Endometrial microvascular endothelial cells (primary cell): ENCODE measurements around the gene HEATR5A. TPM values are rescaled to one million over a fixed set of nuclear protein-coding genes. Genes with fewer than 3 reads are reported as not detected.
"Not testable (repeated sequence)": the region's sequence is repeated elsewhere in the genome, so short reads cannot be mapped to it uniquely, and the experiment has no call there.

ENCODE experiments used
- in situ Hi-C: cut with HindIII; loops from 2 replicates; pipeline ENCODE4 v1.10.0; 2017; ENCODE audit warnings: low sequenced_read_pairs, low pct_unique_long_range_greater_than_20kb; ENCODE audit errors: inconsistent ontology term
- total RNA-seq: library from RNA; depleted of rRNA; stranded (reverse); fragments of >200 nt; gene quantifications from one replicate; pipeline ENCODE4 v1.2.3, GENCODE V29; 2015; ENCODE audit errors: inconsistent ontology term

Gene HEATR5A
- total RNA-seq: 18.6 TPM

DNA sequence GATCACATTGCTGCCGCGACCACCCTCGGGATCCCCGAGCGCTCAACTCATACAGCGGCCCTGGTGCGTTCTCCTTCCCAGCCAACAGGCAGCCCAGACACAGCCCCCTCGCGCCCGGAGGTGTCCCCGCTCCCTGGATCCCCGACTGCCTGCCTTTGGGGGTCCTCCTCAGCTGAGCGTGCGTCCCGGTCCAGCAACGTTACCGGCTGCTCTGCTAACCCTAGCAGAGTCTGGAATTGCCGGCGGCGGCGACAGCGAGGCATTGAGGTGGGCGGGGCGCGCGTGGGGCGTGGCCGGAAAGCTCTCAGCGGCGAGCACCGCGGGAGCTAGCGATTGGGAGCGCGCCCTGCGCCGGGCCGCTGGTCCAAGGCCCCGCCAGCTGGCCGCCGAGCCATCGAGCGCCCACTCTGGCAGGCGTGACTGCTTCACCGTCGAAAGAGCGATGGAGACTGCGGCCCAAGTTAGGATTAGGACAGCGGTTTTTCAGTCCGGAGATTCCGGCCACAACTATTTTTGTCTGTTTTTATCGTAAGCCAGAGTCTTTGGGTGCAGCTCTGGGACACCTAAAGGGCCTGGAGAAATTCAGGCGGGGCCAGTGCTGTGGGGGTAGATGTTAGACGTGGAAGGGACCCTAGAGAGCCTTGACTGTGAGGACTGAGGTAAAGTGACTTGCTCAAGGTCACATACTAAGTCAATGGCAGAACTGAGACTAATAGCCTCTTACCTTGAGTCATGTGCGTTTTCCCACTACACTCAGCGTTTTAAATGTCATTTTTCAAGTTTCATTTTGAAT, at the start of gene HEATR5A:
HEATR5A (minus strand) TSS at position 232 of the 793 bp plus-strand sequence. CDS start 17,575 bp downstream, outside the sequence.
- in situ Hi-C loops: no loop called here

DNA sequence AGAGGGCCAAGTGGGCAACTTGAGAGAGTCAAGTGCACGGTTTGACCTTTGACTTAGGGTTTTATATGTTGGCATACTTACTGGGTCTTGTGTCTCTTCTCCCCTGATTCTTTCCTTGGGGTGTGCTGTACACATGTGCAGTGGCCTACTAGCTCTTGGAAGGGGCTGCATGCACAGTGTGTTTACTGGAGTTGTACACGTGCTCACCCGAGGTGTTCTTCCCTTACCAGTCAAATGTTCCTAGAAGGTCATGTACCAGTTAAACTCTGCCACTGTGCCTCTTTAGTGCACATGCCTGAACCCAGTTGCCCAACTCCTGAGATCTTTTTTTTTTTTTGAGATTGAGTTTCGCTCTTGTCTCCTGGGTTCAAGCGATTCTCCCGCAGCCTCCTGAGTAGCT, 46.2 kb upstream of the HEATR5A start:
- in situ Hi-C loops: no loop called here

DNA sequence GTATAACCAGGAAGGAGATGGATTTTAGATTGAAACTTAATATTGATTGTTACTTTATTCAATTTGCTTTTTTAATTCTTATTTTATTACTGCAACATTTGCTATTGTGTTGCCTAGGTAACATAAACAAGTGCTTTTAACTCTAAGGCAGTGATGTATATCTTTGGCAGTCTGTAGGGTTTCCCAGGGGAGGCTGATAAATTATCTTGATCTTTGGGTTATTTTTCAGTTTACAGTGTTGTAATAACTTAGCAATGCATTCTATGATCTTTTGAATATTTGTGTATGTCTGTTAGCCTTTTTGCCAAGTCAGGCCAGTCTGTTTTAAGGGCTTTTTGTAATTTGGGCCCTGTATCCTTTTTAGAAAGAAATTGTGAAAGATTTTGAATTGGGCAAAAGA, 44.8 kb upstream of the HEATR5A start:
- in situ Hi-C loops: no loop called here

- in situ Hi-C loops: not testable (repeated sequence)
Measured at GRCh38 chr14:31462450-31462849, 42.1 kb upstream of the HEATR5A start.

DNA sequence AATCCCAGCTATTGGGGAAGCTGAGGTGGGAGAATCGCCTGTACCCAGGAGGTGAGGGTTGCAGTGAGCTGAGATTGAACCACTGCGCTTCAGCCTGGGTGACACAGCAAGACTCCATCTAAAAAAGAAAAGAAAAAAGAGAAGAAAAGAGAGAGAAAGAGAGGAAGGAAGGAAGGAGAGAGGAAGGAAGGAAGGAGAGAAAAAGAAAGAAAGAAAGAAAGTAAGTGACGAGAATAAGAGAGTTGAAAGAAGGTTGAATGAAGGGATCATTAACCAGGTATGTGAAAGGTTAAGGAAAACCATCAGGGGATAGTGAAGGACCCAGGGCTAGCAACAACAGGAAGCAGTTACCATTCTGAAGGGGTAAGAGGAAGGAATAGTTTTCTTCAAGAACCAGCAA, 41.2 kb upstream of the HEATR5A start:
- in situ Hi-C loops: no loop called here

DNA sequence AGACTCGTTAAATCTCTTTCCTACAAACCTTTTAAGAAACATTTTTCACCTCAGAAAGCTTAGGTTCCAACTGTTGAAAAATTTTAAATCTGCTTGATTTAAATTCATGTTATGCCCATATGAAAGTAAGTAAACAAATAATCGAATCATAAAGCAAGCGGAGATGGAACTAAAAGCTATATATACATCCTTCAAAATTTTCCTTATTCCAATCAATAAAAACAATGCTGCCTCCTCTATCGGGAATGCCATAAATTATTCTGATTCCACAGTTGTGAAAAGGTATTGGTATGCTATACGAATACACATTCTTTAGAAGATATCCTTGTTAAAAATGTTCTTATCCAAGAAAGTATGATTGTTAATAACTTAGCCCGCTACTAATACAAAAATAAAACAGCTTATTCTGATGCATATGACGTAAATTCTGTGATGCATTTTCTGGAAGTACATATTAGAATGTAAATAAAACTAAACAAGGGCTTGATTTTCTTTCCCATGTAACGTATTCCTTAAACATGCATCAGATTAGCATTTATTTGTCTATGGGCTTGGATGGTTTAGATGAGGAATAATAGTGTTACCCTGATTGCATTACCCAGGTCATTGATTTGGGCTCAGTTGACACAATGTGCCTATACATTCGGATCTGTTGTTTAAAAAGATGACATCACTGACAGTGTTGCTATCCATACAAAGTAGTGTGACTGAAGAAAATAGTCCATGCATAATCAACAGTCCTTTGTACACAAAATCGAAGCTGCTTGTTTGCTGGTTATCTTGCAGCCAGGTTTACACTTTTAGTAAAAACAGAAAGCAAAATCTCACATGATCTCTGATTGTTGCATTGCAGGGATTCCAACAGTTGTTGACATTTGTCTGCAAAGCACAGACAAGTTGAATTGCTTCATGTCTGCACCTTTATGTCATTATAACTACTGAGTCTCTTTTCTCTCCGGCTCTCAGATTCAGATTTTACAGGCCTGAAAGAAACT, 37.6 kb upstream of the HEATR5A start:
- in situ Hi-C loops: no loop called here

- in situ Hi-C loops: no loop called here
Measured at GRCh38 chr14:31456841-31457664, 36.7 kb upstream of the HEATR5A start, which contains the start of gene DTD2. Gene DTD2, minus strand, starts transcription at chr14:31457506. Its CDS starts 113 bp downstream, at chr14:31457393.

DNA sequence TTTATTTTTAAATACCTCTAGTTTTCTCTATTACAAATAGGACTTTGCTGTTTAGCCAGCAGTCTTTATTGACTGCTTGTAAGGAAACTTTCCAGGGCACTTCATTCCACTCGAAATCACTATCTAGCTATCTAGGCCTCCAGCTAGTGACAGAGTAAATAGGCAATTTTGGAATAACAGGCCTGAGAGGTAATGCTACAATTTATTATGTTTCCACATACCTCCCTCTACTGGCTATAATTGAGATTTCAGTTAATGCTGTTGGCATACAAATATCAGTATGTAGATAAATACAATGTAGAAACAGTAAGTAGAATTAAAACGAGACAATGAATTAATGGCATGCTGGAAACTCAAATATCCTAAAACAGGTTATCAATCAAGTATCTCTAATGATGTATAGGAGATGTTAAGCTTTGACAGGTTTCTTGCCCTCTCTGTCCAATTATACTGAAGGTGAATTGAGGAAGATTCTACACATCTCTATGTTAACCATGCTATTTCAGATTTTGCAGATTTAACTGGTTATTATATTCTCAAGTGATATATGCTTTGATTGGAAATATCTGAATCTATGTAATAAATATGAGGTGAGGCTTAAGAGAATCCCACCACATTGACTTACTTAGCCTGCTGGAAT, 29.7 kb upstream of the HEATR5A start:
- in situ Hi-C loops: no loop called here

DNA sequence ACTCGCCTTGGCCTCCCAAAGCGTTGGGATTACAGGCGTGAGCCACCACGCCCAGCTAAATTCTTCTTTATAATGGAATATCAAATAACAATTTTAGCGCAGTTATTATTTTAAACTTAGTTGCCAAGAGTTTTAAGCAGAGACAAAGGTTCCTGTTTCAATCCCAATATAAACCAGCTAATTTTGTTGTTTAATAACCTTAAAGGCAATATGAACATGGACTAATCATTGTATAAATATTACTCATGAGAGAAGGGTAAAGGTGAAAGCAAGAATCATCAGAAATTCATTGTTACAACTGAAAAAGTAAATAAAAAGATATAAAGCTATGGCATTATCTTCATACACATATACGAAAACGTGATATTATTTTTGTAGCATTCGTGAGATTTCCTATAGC, 28.8 kb upstream of the HEATR5A start:
- in situ Hi-C loops: no loop called here

- in situ Hi-C loops: no loop called here
Measured at GRCh38 chr14:31445703-31446102, 25.4 kb upstream of the HEATR5A start.

DNA sequence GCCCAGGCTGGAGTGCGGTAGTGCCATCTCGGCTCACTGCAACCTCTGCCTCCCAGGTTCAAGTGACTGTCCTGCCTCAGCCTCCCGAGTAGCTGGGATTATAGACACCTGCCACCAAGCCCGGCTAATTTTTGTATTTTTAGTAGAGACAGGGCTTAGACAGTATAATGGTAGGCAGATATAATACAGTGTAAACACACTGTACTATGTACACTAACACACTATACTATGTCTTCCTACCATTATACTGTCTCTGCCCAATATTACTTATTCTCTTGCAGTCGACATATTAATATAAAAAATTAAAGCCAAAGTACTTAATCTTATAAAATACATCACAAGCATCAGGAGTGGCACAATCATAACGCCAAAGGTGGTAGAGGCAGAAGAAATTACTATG, 21.9 kb upstream of the HEATR5A start:
- in situ Hi-C loops: no loop called here

GRCh38 chr14:31441273-31442111, 21.1 kb upstream of the HEATR5A start:
- in situ Hi-C loops: no loop called here

- in situ Hi-C loops: no loop called here
Measured at GRCh38 chr14:31440280-31440679, 19.9 kb upstream of the HEATR5A start.

- in situ Hi-C loops: no loop called here
Measured at GRCh38 chr14:31439561-31439960, 19.2 kb upstream of the HEATR5A start.

GRCh38 chr14:31437045-31437691, 16.8 kb upstream of the HEATR5A start:
- in situ Hi-C loops: not testable (repeated sequence)

GRCh38 chr14:31435276-31435675, 14.9 kb upstream of the HEATR5A start:
- in situ Hi-C loops: no loop called here

GRCh38 chr14:31430634-31431264, 10.4 kb upstream of the HEATR5A start:
- in situ Hi-C loops: no loop called here
